ENCODE data around the gene EID2B.

The EID2B gene

DNA sequence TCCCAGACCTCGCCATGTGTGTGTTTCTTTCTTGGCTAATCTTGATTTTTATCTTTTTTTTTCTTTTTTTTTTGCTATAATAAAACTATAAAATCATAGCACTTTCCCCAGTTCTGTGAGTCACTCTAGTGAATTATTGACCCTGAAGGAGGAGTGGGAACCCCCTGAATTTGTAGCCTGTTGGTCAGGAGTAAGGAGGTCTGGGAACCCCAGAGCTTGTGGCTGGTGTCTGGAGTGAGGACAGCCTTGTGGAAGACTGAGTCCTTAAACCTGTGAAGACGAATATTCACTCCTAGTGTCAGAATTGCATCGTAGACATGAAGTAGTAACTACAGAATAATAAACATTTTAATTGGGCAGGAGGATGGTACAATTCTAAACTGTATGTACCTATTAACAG lies 7.4 kb downstream of the EID2B start (continued):
- TF ChIP-seq, protein P1, sequence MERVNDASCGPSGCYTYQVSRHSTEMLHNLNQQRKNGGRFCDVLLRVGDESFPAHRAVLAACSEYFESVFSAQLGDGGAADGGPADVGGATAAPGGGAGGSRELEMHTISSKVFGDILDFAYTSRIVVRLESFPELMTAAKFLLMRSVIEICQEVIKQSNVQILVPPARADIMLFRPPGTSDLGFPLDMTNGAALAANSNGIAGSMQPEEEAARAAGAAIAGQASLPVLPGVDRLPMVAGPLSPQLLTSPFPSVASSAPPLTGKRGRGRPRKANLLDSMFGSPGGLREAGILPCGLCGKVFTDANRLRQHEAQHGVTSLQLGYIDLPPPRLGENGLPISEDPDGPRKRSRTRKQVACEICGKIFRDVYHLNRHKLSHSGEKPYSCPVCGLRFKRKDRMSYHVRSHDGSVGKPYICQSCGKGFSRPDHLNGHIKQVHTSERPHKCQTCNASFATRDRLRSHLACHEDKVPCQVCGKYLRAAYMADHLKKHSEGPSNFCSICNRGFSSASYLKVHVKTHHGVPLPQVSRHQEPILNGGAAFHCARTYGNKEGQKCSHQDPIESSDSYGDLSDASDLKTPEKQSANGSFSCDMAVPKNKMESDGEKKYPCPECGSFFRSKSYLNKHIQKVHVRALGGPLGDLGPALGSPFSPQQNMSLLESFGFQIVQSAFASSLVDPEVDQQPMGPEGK (CRISPR knock-in tag; IDR thresholded peaks at IDR 0.05; ENCODE audit: borderline replicate concordance): no peak
- TF ChIP-seq, protein P2, sequence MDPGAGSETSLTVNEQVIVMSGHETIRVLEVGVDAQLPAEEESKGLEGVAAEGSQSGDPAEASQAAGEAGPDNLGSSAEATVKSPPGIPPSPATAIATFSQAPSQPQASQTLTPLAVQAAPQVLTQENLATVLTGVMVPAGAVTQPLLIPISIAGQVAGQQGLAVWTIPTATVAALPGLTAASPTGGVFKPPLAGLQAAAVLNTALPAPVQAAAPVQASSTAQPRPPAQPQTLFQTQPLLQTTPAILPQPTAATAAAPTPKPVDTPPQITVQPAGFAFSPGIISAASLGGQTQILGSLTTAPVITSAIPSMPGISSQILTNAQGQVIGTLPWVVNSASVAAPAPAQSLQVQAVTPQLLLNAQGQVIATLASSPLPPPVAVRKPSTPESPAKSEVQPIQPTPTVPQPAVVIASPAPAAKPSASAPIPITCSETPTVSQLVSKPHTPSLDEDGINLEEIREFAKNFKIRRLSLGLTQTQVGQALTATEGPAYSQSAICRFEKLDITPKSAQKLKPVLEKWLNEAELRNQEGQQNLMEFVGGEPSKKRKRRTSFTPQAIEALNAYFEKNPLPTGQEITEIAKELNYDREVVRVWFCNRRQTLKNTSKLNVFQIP (CRISPR knock-in tag; IDR thresholded peaks at IDR 0.05; ENCODE audit: borderline replicate concordance, low read depth): no peak
- no peak for TF ChIP-seq RARB (CRISPR knock-in tag; IDR thresholded peaks at IDR 0.05)

DNA sequence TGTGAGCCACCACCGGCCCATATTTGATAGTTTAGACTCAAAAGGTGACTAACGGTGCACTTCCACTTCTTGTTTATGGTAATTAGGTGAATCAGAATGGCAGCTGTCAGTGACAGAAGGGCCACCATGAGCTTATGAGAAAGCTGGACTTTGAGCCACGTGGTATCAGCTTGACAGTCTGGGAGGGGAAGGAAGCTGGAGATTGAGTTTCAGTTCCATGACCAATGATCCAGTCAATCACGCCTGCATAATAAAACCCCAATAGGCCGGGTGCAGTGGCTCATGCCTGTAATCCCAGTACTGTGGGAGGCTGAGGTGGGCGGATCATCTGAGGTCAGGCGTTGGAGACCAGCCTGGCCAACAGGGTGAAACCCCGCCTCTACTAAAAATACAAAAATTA lies 8.2 kb downstream of the EID2B start:
- TF ChIP-seq SNAI2 (CRISPR knock-in tag; IDR thresholded peaks at IDR 0.05): no peak
- TF ChIP-seq ZNF8 (CRISPR knock-in tag; IDR thresholded peaks at IDR 0.05): no peak
- TF ChIP-seq ZNF565 (CRISPR knock-in tag; conservative IDR thresholded peaks at IDR 0.05; ENCODE audit: low read depth): no peak
- no peak for ATAC-seq

DNA sequence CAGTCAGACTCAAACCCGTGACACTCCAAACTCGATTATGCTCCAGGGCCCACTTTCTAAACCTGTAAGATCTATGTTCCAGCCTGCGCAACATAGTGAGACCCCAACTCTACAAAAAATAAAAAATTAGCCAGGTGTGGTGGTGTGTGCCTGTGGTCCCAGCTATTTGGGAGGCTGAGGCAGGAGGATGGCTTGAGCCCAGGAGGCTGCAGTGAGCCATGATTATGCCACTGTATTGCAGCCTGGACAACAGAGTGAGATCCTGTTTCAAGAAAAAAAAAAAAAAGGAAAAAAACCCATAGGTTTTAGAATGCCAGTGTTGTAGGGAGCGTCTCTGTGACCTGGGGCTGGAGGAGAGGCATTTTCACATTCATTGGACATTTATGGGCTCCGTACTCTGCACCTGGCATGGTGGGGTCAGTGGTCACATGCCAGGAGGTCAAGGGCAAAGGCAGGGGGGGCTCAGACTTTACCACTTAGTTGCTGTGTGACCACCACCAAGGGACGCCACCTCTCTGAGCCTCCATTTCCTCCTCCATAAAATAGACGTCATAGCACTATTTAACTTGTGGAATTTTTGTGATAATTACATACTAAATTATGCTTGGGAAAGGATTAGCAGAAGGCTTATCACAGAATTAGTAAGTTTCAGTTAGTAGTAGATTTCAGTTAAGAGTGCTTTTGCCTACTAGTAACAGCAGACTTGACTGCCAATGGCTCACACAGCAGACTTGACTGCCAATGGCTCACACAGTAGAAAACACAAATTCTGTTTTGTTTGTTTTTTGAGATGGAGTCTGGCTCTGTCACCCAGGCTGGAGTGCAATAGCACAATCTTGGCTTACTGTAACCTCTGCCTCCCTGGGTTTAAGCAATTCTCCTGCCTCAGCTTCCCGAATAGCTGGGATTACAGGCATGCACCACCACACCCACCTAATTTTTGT lies 11.8 kb downstream of the EID2B start:
- ATAC-seq: no peak
- TF ChIP-seq, protein P3, sequence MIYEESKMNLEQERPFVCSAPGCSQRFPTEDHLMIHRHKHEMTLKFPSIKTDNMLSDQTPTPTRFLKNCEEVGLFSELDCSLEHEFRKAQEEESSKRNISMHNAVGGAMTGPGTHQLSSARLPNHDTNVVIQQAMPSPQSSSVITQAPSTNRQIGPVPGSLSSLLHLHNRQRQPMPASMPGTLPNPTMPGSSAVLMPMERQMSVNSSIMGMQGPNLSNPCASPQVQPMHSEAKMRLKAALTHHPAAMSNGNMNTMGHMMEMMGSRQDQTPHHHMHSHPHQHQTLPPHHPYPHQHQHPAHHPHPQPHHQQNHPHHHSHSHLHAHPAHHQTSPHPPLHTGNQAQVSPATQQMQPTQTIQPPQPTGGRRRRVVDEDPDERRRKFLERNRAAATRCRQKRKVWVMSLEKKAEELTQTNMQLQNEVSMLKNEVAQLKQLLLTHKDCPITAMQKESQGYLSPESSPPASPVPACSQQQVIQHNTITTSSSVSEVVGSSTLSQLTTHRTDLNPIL (CRISPR knock-in tag; IDR thresholded peaks at IDR 0.05; ENCODE audit: low read depth): no peak
- no peak for TF ChIP-seq ISL1 (CRISPR knock-in tag; IDR thresholded peaks at IDR 0.05)

DNA sequence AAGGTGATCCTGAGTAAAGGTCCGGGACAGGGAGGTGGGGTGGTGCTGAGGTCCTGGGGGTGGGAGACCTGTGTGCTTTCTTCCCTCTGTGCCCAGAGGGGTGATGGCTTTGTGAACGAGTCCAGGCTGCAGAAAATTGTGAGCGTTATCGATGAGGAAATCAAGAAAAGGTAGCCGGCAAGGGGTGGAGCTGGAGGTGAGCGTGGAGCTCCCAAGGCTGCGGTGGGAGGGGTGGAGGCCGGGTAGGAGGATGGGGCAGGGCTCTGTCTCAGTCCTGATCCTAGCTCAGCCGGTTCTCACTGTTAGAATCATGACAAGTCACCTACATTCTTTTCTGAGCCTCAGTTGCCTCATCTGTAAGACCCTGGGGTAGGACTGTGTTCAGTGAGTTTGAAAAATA lies 13.7 kb downstream of the EID2B start:
- no peak for ATAC-seq
- TF ChIP-seq, protein P4, sequence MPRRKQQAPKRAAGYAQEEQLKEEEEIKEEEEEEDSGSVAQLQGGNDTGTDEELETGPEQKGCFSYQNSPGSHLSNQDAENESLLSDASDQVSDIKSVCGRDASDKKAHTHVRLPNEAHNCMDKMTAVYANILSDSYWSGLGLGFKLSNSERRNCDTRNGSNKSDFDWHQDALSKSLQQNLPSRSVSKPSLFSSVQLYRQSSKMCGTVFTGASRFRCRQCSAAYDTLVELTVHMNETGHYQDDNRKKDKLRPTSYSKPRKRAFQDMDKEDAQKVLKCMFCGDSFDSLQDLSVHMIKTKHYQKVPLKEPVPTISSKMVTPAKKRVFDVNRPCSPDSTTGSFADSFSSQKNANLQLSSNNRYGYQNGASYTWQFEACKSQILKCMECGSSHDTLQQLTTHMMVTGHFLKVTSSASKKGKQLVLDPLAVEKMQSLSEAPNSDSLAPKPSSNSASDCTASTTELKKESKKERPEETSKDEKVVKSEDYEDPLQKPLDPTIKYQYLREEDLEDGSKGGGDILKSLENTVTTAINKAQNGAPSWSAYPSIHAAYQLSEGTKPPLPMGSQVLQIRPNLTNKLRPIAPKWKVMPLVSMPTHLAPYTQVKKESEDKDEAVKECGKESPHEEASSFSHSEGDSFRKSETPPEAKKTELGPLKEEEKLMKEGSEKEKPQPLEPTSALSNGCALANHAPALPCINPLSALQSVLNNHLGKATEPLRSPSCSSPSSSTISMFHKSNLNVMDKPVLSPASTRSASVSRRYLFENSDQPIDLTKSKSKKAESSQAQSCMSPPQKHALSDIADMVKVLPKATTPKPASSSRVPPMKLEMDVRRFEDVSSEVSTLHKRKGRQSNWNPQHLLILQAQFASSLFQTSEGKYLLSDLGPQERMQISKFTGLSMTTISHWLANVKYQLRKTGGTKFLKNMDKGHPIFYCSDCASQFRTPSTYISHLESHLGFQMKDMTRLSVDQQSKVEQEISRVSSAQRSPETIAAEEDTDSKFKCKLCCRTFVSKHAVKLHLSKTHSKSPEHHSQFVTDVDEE (CRISPR knock-in tag; IDR thresholded peaks at IDR 0.05): no peak
- TF ChIP-seq ZNF565 (CRISPR knock-in tag; conservative IDR thresholded peaks at IDR 0.05; ENCODE audit: low read depth): no peak
- TF ChIP-seq, protein P1 (CRISPR knock-in tag; IDR thresholded peaks at IDR 0.05; ENCODE audit: borderline replicate concordance): no peak
- TF ChIP-seq ZNF8 (CRISPR knock-in tag; IDR thresholded peaks at IDR 0.05): no peak
- no peak for TF ChIP-seq ZC3H10 (CRISPR knock-in tag; IDR thresholded peaks at IDR 0.05)
- TF ChIP-seq ISL1 (CRISPR knock-in tag; IDR thresholded peaks at IDR 0.05): no peak
- no peak for TF ChIP-seq ZNF70 (CRISPR knock-in tag; IDR thresholded peaks at IDR 0.05)
- TF ChIP-seq, protein P3 (CRISPR knock-in tag; IDR thresholded peaks at IDR 0.05; ENCODE audit: low read depth): no peak
- no peak for TF ChIP-seq ESRRG (CRISPR knock-in tag; IDR thresholded peaks at IDR 0.05)
- TF ChIP-seq, protein P2 (CRISPR knock-in tag; IDR thresholded peaks at IDR 0.05; ENCODE audit: borderline replicate concordance, low read depth): no peak
- no peak for TF ChIP-seq PPARA (CRISPR knock-in tag; IDR thresholded peaks at IDR 0.05; ENCODE audit: borderline replicate concordance)
